IMR-90 (cell line): ENCODE data around the gene CROCC2. TPM values are rescaled to one million over a fixed set of nuclear protein-coding genes. Genes with fewer than 3 reads are reported as not detected.

ENCODE experiments used
- ATAC-seq: fragments of 200-7000 bp; cut with Tn5 transposase; 2 replicates; pipeline ENCODE4 v1.9.1; 2020; ENCODE audit warnings: low read depth, mild to moderate bottlenecking, moderate library complexity
- BruUV-seq: library from RNA; stranded (reverse); fragments of 400-500 nt; replicated peaks from 2 replicates; lab custom pipeline; 2021; lab: Mats Ljungman, UMichigan
- CTCF ChIA-PET: fragments of 300-600 bp; formaldehyde crosslinking; extraction: SDS; loops from one replicate; lab custom pipeline; 2021; ENCODE audit warnings: antibody characterized with exemption; lab: Yijun Ruan, JAX
- POLR2A ChIA-PET: fragments of 300-600 bp; sonication (Branson Sonifier 250); formaldehyde crosslinking; loops from one replicate; lab custom pipeline; 2022; ENCODE audit warnings: antibody characterized with exemption; ENCODE audit not compliant: unreplicated experiment; lab: Charles Lee
- DNase-seq: peaks from one replicate; pipeline ENCODE4 v3.0.0; 2013
- H2AFZ ChIP-seq: replicated peaks from 2 replicates; pipeline ENCODE3; 2013; ENCODE audit warnings: low read length, mild to moderate bottlenecking; ENCODE audit not compliant: poor library complexity
- H2AK5ac ChIP-seq: 2 replicates; pipeline ENCODE4 v1.6.1; 2013; ENCODE audit warnings: low read depth, low read length, inconsistent platforms
- H2AK9ac ChIP-seq: replicated peaks from 2 replicates; pipeline ENCODE3; 2013; ENCODE audit warnings: mild to moderate bottlenecking, low read depth, low read length, moderate library complexity; ENCODE audit not compliant: poor library complexity
- H2BK120ac ChIP-seq: 2 replicates; pipeline ENCODE4 v1.6.1; 2013; ENCODE audit warnings: low read depth, low read length, inconsistent platforms
- H2BK15ac ChIP-seq: 3 replicates; pipeline ENCODE4 v1.6.1; 2013; ENCODE audit warnings: low read depth, low read length, inconsistent platforms
- H2BK20ac ChIP-seq: 2 replicates; pipeline ENCODE4 v1.6.1; 2013; ENCODE audit warnings: low read depth, mild to moderate bottlenecking, inconsistent platforms, low read length, moderate library complexity
- H2BK5ac ChIP-seq: 2 replicates; pipeline ENCODE4 v1.6.1; 2013; ENCODE audit warnings: mild to moderate bottlenecking, low read depth, low read length, inconsistent platforms; ENCODE audit not compliant: poor library complexity, severe bottlenecking
- H3K14ac ChIP-seq: replicated peaks from 2 replicates; pipeline ENCODE4 v1.6.1; 2013; ENCODE audit warnings: low read depth, low read length, inconsistent platforms
- H3K18ac ChIP-seq: 2 replicates; pipeline ENCODE4 v1.6.1; 2013; ENCODE audit warnings: low read depth, low read length, control low read depth
- H3K23ac ChIP-seq: 2 replicates; pipeline ENCODE4 v1.6.1; 2013; ENCODE audit warnings: low read depth, low read length, inconsistent platforms
- H3K27ac ChIP-seq: 2 replicates; pipeline ENCODE4 v1.5.1; 2013; ENCODE audit warnings: mild to moderate bottlenecking, control low read depth, low read length; ENCODE audit not compliant: insufficient read depth
- H3K27me3 ChIP-seq: 2 replicates; pipeline ENCODE4 v1.6.1; 2013; ENCODE audit warnings: low read length; ENCODE audit not compliant: control insufficient read depth, insufficient read depth
- H3K36me3 ChIP-seq: 2 replicates; pipeline ENCODE4 v1.6.1; 2013; ENCODE audit warnings: low read length, mixed read lengths; ENCODE audit not compliant: control insufficient read depth, insufficient read depth
- H3K4ac ChIP-seq: 2 replicates; pipeline ENCODE4 v1.6.1; 2013; ENCODE audit warnings: low read depth, low read length, inconsistent platforms
- H3K4me1 ChIP-seq: 2 replicates; pipeline ENCODE4 v1.6.1; 2013; ENCODE audit warnings: low read length, mixed read lengths; ENCODE audit not compliant: control insufficient read depth, insufficient read depth
- H3K4me2 ChIP-seq: 2 replicates; pipeline ENCODE4 v1.6.1; 2013; ENCODE audit warnings: low read depth, mild to moderate bottlenecking, control low read depth, low read length, moderate library complexity
- H3K4me3 ChIP-seq: 2 replicates; pipeline ENCODE4 v1.5.1; 2013; ENCODE audit warnings: low read depth, mild to moderate bottlenecking, control low read depth, low read length, moderate library complexity; ENCODE audit not compliant: insufficient read depth
- H3K56ac ChIP-seq: 2 replicates; pipeline ENCODE4 v1.6.1; 2013; ENCODE audit warnings: low read length, inconsistent platforms; ENCODE audit not compliant: insufficient read depth; ENCODE audit errors: extremely low read depth
- H3K79me1 ChIP-seq, 2 experiments: 2 replicates each; pipeline ENCODE4 v1.6.1; 2013; ENCODE audit warnings: low read length in 2 of 2, inconsistent platforms in 1 of 2, low read depth in 1 of 2
- H3K9ac ChIP-seq: 2 replicates; pipeline ENCODE4 v1.6.1; 2013; ENCODE audit warnings: low read depth, low read length, control low read depth
- H3K9me1 ChIP-seq: 2 replicates; pipeline ENCODE4 v1.6.1; 2013; ENCODE audit warnings: low read length, inconsistent platforms; ENCODE audit not compliant: insufficient read depth
- H3K9me3 ChIP-seq: 2 replicates; pipeline ENCODE4 v1.6.1; 2013; ENCODE audit warnings: low read length; ENCODE audit not compliant: control insufficient read depth, insufficient read depth
- H4K20me1 ChIP-seq: 2 replicates; pipeline ENCODE4 v1.6.1; 2013; ENCODE audit warnings: low read length, inconsistent platforms; ENCODE audit not compliant: insufficient read depth
- H4K5ac ChIP-seq: 2 replicates; pipeline ENCODE4 v1.6.1; 2013; ENCODE audit warnings: mild to moderate bottlenecking, low read depth, low read length, control low read depth
- H4K8ac ChIP-seq, 2 experiments: 2 replicates each; pipeline ENCODE4 v1.6.1; 2013; ENCODE audit warnings: low read depth in 2 of 2, low read length in 2 of 2, control low read depth in 1 of 2, inconsistent platforms in 1 of 2
- H4K91ac ChIP-seq: 2 replicates; pipeline ENCODE4 v1.6.1; 2013; ENCODE audit warnings: low read depth, low read length, inconsistent platforms; ENCODE audit not compliant: insufficient read depth
- BHLHE40 ChIP-seq: fragments of 150-350 bp; IDR thresholded peaks from 2 replicates; pipeline ENCODE4 v1.6.1; 2016; ENCODE audit warnings: mild to moderate bottlenecking, low read depth, low read length
- CEBPB ChIP-seq: IDR thresholded peaks from 2 replicates; pipeline ENCODE4 v1.6.1; 2012; ENCODE audit warnings: low read depth, low read length, improper control_type of control experiment
- CHD1 ChIP-seq: IDR thresholded peaks from 2 replicates; pipeline ENCODE4 v1.6.1; 2012; ENCODE audit warnings: low read depth, low read length, improper control_type of control experiment
- FOS ChIP-seq: fragments of 150-350 bp; IDR thresholded peaks from 2 replicates; pipeline ENCODE4 v1.6.1; 2016; ENCODE audit warnings: low read depth, low read length
- MAFK ChIP-seq: IDR thresholded peaks from 2 replicates; pipeline ENCODE4 v1.6.1; 2012; ENCODE audit warnings: low read depth, low read length, improper control_type of control experiment
- MAZ ChIP-seq: IDR thresholded peaks from 2 replicates; pipeline ENCODE4 v1.6.1; 2012; ENCODE audit warnings: low read depth, mild to moderate bottlenecking, low read length, improper control_type of control experiment, moderate library complexity, borderline replicate concordance
- MXI1 ChIP-seq: IDR thresholded peaks from 2 replicates; pipeline ENCODE4 v1.6.1; 2012; ENCODE audit warnings: low read depth, mild to moderate bottlenecking, low read length, moderate library complexity, borderline replicate concordance
- NFE2L2 ChIP-seq: fragments of 150-350 bp; IDR thresholded peaks from 2 replicates; pipeline ENCODE4 v1.6.1; 2016; ENCODE audit warnings: low read depth, mild to moderate bottlenecking, low read length
- POLR2A ChIP-seq: IDR thresholded peaks from 2 replicates; pipeline ENCODE4 v1.6.1; 2012; ENCODE audit warnings: mild to moderate bottlenecking, low read depth, low read length
- RCOR1 ChIP-seq: IDR thresholded peaks from 2 replicates; pipeline ENCODE4 v1.6.1; 2012; ENCODE audit warnings: mild to moderate bottlenecking, low read length, improper control_type of control experiment; ENCODE audit not compliant: insufficient replicate concordance
- RFX5 ChIP-seq: IDR thresholded peaks from 2 replicates; pipeline ENCODE4 v1.8.0; 2012; ENCODE audit warnings: low read depth, mild to moderate bottlenecking, low read length, moderate library complexity
- SMC3 ChIP-seq: fragments of 150-350 bp; IDR thresholded peaks from 2 replicates; pipeline ENCODE4 v1.6.1; 2016; ENCODE audit warnings: low read depth, mild to moderate bottlenecking, antibody characterized with exemption, low read length, moderate library complexity
- WGBS, 2 experiments: methylation state at CpG; one replicate each; pipeline versions ENCODE4 v1.1.5 to v1.1.7; 2013; ENCODE audit warnings: missing lambda C conversion rate in 2 of 2; ENCODE audit not compliant: insufficient read length in 1 of 2; ENCODE audit errors: extremely low coverage in 2 of 2; 5-methylcytosine and 5-hydroxymethylcytosine counted together
- dilution Hi-C: fragments of 300-500 bp; cut with HindIII; formaldehyde crosslinking; loops from one replicate; pipeline ENCODE4 v1.14.3; 2018; ENCODE audit warnings: low sequenced_read_pairs; ENCODE audit not compliant: unreplicated experiment
- in situ Hi-C: fragments of 300-500 bp; cut with MboI; formaldehyde crosslinking; loops from 3 replicates; pipeline ENCODE4 v1.14.3; 2019; ENCODE audit warnings: low sequenced_read_pairs, inconsistent platforms, mixed read lengths
- intact Hi-C: fragments of 100-400 bp; cut with micrococcal nuclease; formaldehyde crosslinking; loops from 2 replicates; pipeline ENCODE4 v1.10.0; 2022
- polyA plus RNA-seq, 3 experiments: library from polyadenylated mRNA; depleted of rRNA; stranded (reverse); fragments of >200 nt; gene quantifications; 2 replicates each; pipeline ENCODE4 v1.2.3, GENCODE V29; 2012; ENCODE audit warnings: low replicate concordance in 1 of 3
- total RNA-seq: library from RNA; depleted of rRNA; stranded (reverse); fragments of >200 nt; gene quantifications from 2 replicates; pipeline ENCODE4 v1.2.3, GENCODE V29; 2012
- TF ChIP-seq, protein P1 (sequence below): fragments of 150-350 bp; IDR thresholded peaks from 2 replicates; pipeline ENCODE4 v1.6.1; 2016; ENCODE audit warnings: low read depth, mild to moderate bottlenecking, low read length, moderate library complexity, borderline replicate concordance
- TF ChIP-seq, protein P2 (sequence below): fragments of 150-350 bp; IDR thresholded peaks from 2 replicates; pipeline ENCODE4 v1.6.1; 2017; ENCODE audit warnings: mild to moderate bottlenecking, antibody characterized with exemption, low read length, low read depth

CROCC2 gene
- total and polyA plus RNA-seq, 2 of the 4 experiments (the other 2 are of a cell fraction), result not detected

DNA sequence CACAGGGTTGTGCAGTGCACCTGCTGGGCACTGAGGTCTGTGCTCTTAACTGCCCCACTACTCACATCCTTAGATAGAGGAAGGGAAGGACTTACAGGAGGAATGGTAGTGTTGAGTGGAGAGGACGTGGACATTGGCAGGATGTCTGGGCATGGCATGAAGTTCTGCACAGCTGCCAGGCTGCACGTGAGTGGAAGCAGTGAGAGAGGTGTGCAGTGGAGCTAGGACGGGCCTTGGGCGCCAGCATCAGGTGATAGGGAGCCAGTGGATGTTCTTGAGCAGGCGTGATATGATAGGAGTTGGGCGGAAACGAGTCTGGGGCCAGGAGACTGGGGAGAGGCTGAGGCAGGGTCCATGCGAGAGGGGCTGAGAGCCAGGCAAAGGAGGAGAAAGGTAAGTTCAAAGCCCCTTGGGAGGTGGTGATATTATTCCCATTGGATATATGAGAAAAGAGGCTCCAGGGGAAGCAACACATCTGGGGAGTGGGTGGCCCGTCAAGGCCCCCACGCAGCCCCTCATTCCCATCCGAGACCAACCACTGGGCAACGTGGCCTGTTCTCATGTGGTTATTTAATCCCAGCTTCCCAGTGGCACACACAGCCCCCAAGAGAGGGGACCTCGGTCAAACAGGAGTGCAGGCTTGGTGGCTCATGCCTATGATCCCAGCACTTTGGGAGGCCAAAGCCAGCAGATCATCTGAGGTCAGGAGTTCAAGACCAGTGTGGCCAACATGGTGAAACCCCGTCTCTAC is 46.5 kb downstream of the CROCC2 start:
- H4K91ac ChIP-seq, result no peak overlapping the region
- no peak overlapping the region for H4K5ac ChIP-seq
- no peaks in the 10 kb centered on the region for H4K20me1 ChIP-seq
- H2BK5ac ChIP-seq, result no peak overlapping the region
- POLR2A ChIA-PET, result no interaction called here
- no peak for TF ChIP-seq MAFK
- no peak for TF ChIP-seq FOS
- no peak for TF ChIP-seq SMC3
- TF ChIP-seq BHLHE40, result no peak
- no peak for TF ChIP-seq CEBPB
- TF ChIP-seq RFX5, result no peak
- no peak for TF ChIP-seq RCOR1
- TF ChIP-seq NFE2L2, result no peak
- TF ChIP-seq, protein P1, sequence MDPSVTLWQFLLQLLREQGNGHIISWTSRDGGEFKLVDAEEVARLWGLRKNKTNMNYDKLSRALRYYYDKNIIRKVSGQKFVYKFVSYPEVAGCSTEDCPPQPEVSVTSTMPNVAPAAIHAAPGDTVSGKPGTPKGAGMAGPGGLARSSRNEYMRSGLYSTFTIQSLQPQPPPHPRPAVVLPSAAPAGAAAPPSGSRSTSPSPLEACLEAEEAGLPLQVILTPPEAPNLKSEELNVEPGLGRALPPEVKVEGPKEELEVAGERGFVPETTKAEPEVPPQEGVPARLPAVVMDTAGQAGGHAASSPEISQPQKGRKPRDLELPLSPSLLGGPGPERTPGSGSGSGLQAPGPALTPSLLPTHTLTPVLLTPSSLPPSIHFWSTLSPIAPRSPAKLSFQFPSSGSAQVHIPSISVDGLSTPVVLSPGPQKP, result no peak
- no peak for TF ChIP-seq POLR2A
- TF ChIP-seq CHD1, result no peak
- TF ChIP-seq, protein P2, sequence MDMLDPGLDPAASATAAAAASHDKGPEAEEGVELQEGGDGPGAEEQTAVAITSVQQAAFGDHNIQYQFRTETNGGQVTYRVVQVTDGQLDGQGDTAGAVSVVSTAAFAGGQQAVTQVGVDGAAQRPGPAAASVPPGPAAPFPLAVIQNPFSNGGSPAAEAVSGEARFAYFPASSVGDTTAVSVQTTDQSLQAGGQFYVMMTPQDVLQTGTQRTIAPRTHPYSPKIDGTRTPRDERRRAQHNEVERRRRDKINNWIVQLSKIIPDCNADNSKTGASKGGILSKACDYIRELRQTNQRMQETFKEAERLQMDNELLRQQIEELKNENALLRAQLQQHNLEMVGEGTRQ, result no peak
- no peak for TF ChIP-seq MXI1
- no peak for TF ChIP-seq MAZ
- H4K8ac ChIP-seq, result no peak overlapping the region
- H3K9me3 ChIP-seq, result no peaks in the 10 kb centered on the region
- DNase-seq (no peak), ATAC-seq (no peak)
- intact Hi-C loops, result no loop called here
- in situ Hi-C loops, result no loop called here
- no peak overlapping the region for H2AK5ac ChIP-seq
- H3K79me1 ChIP-seq, result no peaks in the 10 kb centered on the region
- H2BK120ac ChIP-seq, result no peak overlapping the region
- no peak overlapping the region for H3K18ac ChIP-seq
- no peak overlapping the region for H3K4me2 ChIP-seq
- no peak overlapping the region for H3K27ac ChIP-seq
- 57% methylated on average over 6 of the region's 14 CpGs; no CpG with 5 or more reads in 1 of the 2 experiments for WGBS, 2 experiments
- H3K36me3 ChIP-seq, result no peaks in the 10 kb centered on the region
- no peak overlapping the region for H3K9ac ChIP-seq
- no peaks in the 10 kb centered on the region for H3K9me1 ChIP-seq
- no peak overlapping the region for H2AK9ac ChIP-seq
- CTCF ChIA-PET, result no interaction called here
- H3K4me3 ChIP-seq, result no peak overlapping the region
- H3K23ac ChIP-seq, result no peak overlapping the region
- H3K56ac ChIP-seq, result no peak overlapping the region
- no peak overlapping the region for H3K4ac ChIP-seq
- H2BK15ac ChIP-seq, result no peak overlapping the region
- no TSS peak for BruUV-seq
- H2AFZ ChIP-seq, result peak overlapping the region; percentile 41
- peaks cover 36% of the 10 kb centered on the region; the same call in 1 of the 2 replicates for H3K27me3 ChIP-seq
- dilution Hi-C loops, result no loop called here
- H2BK20ac ChIP-seq, result no peak overlapping the region
- H3K14ac ChIP-seq, result no peak overlapping the region
- H3K4me1 ChIP-seq, result peaks cover 2% of the 10 kb centered on the region; the same call in 1 of the 2 replicates
